T-helper 1 cell treated with Interleukin-12 subunit alpha and Interleukin-12 subunit beta and Interleukin-4 antibody, amounts not matched to agents 30 ng/mL and 1 ng/mL, for 36 hours (primary cell): ENCODE measurements around the gene PHF12. TPM values are rescaled to one million over a fixed set of nuclear protein-coding genes. Genes with fewer than 3 reads are reported as not detected.
"Not testable (repeated sequence)": the region's sequence is repeated elsewhere in the genome, so short reads cannot be mapped to it uniquely, and the experiment has no call there.

Experiments
- intact Hi-C: fragments of 100-400 bp; cut with micrococcal nuclease; formaldehyde crosslinking; loops from one replicate; pipeline ENCODE4 v1.15.1; 2024
- total RNA-seq: library from RNA; stranded (reverse); gene quantifications from 2 replicates; pipeline ENCODE4 v1.2.3, GENCODE V29; 2022

The PHF12 gene
- total RNA-seq, 1 donor from 2014 or later, result 78.5 TPM

DNA sequence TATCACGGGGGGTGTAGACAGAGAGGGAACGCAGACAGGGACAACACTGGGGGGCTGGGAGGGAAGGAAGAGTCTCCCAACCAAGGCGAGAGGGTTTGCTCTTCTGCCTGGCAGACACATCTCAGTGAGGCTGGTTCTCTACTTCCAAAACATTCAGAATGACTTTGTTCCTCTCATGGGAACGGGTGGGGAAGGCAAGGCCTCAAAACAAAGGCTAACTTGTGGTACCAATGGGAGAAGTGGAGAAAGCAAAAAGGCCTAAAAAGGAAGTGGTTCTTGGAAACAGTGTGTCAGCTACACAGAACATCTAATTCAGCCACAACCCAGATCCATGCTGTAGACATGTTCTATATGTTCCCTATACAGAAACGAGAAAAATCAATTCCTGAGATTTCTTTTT lies 61.3 kb downstream of the PHF12 start:
- intact Hi-C loops, result loop anchor here (5.0 kb wide), 1 partner anchor 228 kb away; the partner anchor contains the start of genes SDF2 and SUPT6H

DNA sequence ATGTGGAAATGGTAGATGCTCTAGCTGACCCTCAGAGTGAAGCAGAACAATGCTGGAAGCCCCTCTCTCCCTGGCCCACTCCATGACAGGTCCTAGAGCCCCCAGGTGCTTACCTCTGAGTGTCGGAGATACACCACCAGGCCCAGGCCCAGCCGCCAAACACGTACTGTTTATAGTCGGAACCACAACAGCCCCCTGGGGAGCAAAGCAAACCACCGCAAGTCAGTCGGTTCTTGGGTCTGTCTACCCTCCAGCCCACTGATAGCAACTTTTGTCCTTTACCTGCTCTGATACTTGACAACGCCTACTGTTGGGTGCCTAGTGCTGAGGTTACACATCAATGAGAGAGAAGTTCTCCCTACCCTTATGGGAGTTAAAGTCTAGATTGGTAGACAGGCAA lies 62.5 kb downstream of the PHF12 start:
- intact Hi-C loops, result no loop called here

GRCh38 chr17:28887871-28888471 lies 63.3 kb downstream of the PHF12 start:
- intact Hi-C loops, result no loop called here

GRCh38 chr17:28885951-28886350 lies 65.4 kb downstream of the PHF12 start:
- intact Hi-C loops, result no loop called here

DNA sequence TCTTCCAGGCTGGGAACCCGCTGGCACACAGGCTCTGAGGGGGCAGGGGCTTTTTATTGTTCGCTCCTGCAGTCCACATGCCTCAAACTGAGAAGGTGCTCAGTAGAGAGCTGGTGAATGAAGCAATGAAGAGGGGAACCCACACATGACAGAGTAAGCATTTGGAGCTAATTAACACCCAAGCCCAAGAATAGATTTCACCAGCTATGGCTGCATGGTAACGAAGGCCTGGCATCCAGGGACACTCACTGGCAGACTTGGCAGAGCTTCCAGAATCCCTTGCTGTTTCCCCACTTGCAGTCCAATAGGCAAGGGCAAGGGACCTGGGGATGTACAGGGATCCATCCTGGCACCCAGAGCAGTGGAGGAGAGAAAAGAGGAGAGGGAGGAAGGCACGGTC lies 66.0 kb downstream of the PHF12 start:
- intact Hi-C loops, result no loop called here

DNA sequence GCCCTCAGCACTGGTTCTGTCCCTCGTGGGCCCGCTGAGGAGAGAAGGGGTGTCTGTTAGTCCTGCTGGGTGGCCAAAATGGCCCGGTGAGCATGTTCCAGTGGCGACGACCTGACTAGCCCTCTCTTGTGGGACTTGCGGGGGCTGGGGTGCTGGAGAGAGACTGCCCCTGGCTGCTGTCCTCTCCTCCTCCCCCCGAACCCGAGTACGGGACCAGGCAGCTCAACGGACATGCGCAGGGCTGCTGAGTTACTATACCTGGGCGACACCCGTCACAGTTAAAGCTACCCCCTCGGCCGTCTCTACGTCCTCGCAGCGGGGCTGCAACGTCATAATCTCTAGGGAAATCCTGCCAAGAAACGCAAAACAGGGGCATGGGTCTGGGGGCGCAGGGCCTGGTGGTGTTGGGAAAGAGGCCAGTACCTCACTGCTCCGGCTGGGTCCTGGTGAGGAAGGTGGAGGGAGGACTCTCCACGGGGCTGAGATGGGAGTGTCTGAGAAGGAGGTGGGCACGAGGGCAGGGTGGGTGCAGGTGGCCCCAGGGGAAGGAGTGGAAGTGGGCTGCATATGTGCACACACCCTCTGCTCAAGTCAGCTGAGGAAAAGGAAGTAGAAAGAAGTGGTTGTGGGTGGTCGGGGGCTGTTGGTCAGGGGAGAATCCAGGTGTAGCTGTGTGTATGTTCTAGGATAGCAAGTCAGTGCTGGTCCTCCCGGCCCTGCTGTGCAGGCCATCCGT lies 67.2 kb downstream of the PHF12 start:
- intact Hi-C loops, result no loop called here

GRCh38 chr17:28882154-28882895 lies 69.0 kb downstream of the PHF12 start:
- intact Hi-C loops, result no loop called here

DNA sequence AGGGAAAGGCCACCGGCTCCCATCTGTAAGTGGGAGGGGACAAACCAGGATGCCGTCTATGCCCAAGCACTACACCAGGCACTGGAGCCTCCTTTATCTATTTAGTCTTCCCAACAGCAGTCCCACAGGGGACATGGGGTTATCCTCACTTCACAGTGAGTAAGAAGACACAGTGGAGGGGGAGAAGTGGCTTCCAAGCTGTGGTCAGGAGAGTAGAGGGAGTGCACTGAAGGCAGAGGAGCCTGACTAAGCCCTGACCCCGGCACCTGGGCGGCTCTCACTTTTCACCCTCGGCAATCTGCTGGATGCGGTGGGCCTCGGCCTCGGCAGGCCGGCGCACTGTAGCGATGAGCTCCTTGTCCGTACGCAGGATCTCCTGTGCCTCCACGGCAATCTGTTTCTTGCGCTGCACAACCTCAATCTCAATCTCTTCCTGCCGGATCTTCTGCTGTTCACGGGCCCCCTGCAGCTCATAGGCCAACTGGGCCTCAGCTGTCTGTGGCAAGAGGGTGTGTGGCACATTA lies 69.7 kb downstream of the PHF12 start:
- intact Hi-C loops, result no loop called here

GRCh38 chr17:28880572-28880945 lies 70.8 kb downstream of the PHF12 start:
- intact Hi-C loops, result no loop called here

- intact Hi-C loops, result loop anchor here (2.0 kb wide), 1 partner anchor 31 kb away; no protein-coding TSS in a partner anchor
Measured at GRCh38 chr17:28879886-28880571, 71.3 kb downstream of the PHF12 start.

DNA sequence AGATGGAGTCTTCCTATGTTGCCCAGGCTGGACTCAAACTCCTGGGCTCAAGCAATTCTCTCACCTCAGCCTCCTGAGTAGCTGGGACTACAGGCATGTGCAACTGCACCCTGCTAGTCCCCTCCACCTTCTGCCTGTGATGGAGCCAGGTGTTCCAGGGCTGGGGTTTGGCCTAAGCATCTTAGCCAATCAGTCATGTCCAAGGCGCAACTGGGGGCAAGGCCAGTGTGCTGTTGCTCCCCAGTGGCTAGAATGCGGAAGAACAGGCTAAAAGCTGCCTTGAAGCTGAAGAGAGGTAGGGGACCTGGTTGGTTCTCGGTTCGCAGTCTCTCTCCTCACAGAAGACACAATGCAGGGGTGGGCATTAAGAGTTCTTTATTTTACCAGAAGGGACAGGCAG lies 72.3 kb downstream of the PHF12 start:
- intact Hi-C loops, result loop anchor here (2.0 kb wide), 1 partner anchor 30 kb away; no protein-coding TSS in a partner anchor

DNA sequence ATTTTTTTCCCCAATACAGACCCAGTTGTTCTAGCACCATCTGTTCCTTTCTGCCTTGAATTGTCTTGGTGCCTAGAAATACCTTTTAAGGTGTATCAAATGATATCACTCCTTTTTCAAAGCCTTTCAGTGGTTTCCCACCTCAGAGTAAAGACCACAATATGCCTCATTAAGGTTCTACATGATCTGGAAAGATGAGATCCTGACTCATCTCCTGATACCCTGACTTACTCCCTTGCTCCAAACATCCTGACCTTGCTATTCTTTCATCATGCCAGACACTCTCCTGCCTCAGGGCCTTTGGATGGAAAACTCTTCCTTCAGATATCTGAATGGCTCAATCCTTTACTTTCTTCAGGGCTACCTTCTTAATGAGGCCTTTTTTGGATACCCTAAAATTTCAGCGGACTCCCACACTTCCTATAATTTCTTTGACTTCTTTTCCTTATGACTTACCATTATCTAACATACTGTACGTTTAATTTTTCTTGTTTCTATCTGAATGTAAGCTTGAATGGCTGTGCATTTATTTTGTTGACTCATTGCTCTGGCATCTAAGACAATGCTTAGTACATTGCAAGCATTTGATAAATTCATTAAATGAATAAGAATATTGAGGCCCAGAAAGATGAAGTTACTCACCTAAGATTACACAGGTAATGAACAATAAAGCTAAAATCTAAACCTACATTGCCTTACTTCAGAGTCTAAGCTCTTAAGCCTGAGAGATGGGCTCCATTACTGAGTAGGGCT lies 73.0 kb downstream of the PHF12 start:
- intact Hi-C loops, result loop anchor here (2.0 kb wide), 1 partner anchor 30 kb away; no protein-coding TSS in a partner anchor

GRCh38 chr17:28877150-28877711 lies 74.1 kb downstream of the PHF12 start:
- intact Hi-C loops, result not testable (repeated sequence)

GRCh38 chr17:28875848-28876550 lies 75.3 kb downstream of the PHF12 start:
- intact Hi-C loops, result no loop called here

DNA sequence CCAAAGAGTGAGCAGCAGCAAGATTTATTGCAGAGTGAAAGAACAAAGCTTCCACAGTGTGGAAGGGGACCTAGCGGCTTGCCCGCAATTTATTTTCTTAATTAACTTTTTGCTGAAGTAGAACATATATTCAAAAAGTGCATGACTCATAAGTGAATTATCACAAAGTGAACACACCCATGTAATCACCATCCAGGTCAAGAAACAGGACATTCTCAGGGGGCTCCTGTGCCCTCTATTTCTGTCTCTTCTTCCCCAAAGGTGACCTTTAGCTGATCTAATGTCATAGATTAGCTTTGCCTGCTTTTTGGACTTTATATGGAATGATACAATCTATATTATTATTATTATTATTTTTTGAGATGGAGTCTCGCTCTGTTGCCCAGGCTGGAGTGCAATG lies 76.6 kb downstream of the PHF12 start:
- intact Hi-C loops, result no loop called here

- intact Hi-C loops, result no loop called here
Measured at GRCh38 chr17:28873839-28874238, 77.5 kb downstream of the PHF12 start.

DNA sequence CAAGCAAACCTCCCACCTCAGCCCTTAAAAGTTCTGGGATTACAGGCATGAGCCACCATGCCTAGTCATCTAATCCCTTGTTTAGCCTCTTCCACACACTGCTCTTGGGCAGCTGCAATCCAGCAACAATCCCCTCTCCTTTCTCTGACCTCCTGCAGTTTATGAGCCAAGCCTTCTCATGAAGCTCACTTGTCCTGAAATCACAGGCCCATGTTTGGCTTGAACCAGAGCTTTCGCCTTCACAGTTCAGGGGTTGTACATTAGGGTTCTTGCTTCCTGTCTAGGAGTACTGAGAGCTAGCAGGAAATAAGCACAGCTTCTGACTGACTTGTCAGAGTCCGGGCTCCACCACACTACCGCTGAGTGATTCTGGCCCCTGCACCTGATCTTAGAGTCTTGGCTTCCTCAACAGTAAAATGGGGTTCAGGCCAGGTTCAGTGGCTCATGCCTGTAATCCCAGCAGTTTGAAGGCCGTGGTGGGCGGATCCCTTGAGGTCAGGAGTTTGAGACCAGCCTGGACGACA lies 80.2 kb downstream of the PHF12 start:
- intact Hi-C loops, result loop anchor here (1.0 to 2.0 kb wide), 2 partner anchors 17 to 22 kb away; no protein-coding TSS in a partner anchor

- intact Hi-C loops, result no loop called here
Measured at GRCh38 chr17:28867276-28867675, 84.0 kb downstream of the PHF12 start.
